Activated CD4-positive, alpha-beta memory T cell treated with anti-CD3 and anti-CD28 coated beads for 36 hours (primary cell): ENCODE results near the gene SPATA9. TPM values are rescaled to one million over a fixed set of nuclear protein-coding genes. Genes with fewer than 3 reads are reported as not detected.

ENCODE experiments used
- total RNA-seq, 2 experiments: library from RNA; stranded (reverse); gene quantifications; one replicate each; pipeline ENCODE4 v1.2.3, GENCODE V29; 2021

SPATA9 gene
- total RNA-seq, 2 experiments from 2014 or later: not detected

Other genes starting within 250 kb of the SPATA9 start
- gene SKIC3, start 128.0 kb downstream of the SPATA9 start, total RNA-seq: 10 to 100 TPM; 74.7 to 78.1 TPM
- gene ARSK, start 127.9 kb downstream of the SPATA9 start, total RNA-seq: 1 to 10 TPM; 4.5 to 4.6 TPM
- under 1 TPM; 0.50 to 0.82 TPM for gene GPR150, start 62.9 kb downstream of the SPATA9 start, total RNA-seq
- gene RFESD, start 36.2 kb downstream of the SPATA9 start, total RNA-seq: 1 to 10 TPM; 6.9 to 8.8 TPM
- gene RHOBTB3, start 48.3 kb upstream of the SPATA9 start, total RNA-seq: under 1 TPM; 0.75 to 0.97 TPM
- gene GLRX, start 139.7 kb upstream of the SPATA9 start, total RNA-seq: 10 to 100 TPM; 33.2 to 34.0 TPM